Ectodermal cell (in vitro differentiated cells): ENCODE measurements around the gene ADAMTS14.

Experiments used
- H3K27ac ChIP-seq: 2 replicates; pipeline ENCODE4 v1.7.0; 2013; ENCODE audit warnings: mild to moderate bottlenecking, low read depth, low read length; ENCODE audit not compliant: insufficient read depth, poor library complexity, severe bottlenecking
- H3K27me3 ChIP-seq: 2 replicates; pipeline ENCODE4 v1.7.0; 2013; ENCODE audit warnings: mild to moderate bottlenecking, low read length; ENCODE audit not compliant: insufficient read depth, control insufficient read depth, poor library complexity, severe bottlenecking
- H3K36me3 ChIP-seq: one replicate; pipeline ENCODE4 v1.7.0; 2013; ENCODE audit warnings: low read length; ENCODE audit not compliant: control insufficient read depth, insufficient read depth
- H3K4me1 ChIP-seq: one replicate; pipeline ENCODE4 v1.7.0; 2013; ENCODE audit warnings: low read length; ENCODE audit not compliant: control insufficient read depth, insufficient read depth
- H3K4me3 ChIP-seq: 2 replicates; pipeline ENCODE4 v1.7.0; 2013; ENCODE audit warnings: low read depth, low read length, control low read depth; ENCODE audit not compliant: insufficient read depth
- H3K9me3 ChIP-seq: 2 replicates; pipeline ENCODE4 v1.7.0; 2013; ENCODE audit warnings: mild to moderate bottlenecking, low read length, moderate library complexity; ENCODE audit not compliant: control insufficient read depth
- WGBS, 2 experiments: methylation state at CpG; one replicate each; pipeline ENCODE4 v1.1.7; 2013; ENCODE audit warnings: missing lambda C conversion rate in 2 of 2; 5-methylcytosine and 5-hydroxymethylcytosine counted together

Gene ADAMTS14

DNA sequence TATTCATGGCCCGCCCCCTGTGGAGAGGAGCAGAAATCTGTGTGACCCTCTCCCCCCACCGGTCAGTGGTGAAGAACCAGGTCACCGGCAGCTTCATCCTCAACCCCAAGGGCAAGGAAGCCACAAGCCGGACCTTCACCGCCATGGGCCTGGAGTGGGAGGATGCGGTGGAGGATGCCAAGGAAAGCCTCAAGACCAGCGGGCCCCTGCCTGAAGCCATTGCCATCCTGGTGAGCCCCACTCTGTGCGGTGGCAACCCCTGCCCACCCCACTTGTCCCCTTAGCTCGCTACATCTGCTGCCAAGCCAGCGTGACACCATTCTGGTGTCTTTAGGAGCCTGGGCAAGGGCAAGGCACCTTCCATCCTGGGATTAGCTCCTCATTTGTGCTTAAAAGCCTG, 77.5 kb downstream of the ADAMTS14 start:
- no peaks in the 10 kb centered on the region for H3K4me1 ChIP-seq
- H3K27me3 ChIP-seq, result no peaks in the 10 kb centered on the region
- no peaks in the 10 kb centered on the region for H3K36me3 ChIP-seq
- no peak overlapping the region for H3K27ac ChIP-seq
- WGBS, 2 experiments, result 91 to 95% methylated on average over 10 of the region's 10 CpGs
- no peaks in the 10 kb centered on the region for H3K9me3 ChIP-seq
- no peak overlapping the region for H3K4me3 ChIP-seq

- Histone ChIP-seq H3K4me3 (no peak overlapping the region), H3K4me1 (no peaks in the 10 kb centered on the region), H3K9me3 (no peaks in the 10 kb centered on the region), H3K36me3 (no peaks in the 10 kb centered on the region), H3K27me3 (no peaks in the 10 kb centered on the region), H3K27ac (no peak overlapping the region)
- 58 to 61% methylated on average over 3 of the region's 3 CpGs for WGBS, 2 experiments
Observed at GRCh38 chr10:70750156-70750703, 77.9 kb downstream of the ADAMTS14 start.

DNA sequence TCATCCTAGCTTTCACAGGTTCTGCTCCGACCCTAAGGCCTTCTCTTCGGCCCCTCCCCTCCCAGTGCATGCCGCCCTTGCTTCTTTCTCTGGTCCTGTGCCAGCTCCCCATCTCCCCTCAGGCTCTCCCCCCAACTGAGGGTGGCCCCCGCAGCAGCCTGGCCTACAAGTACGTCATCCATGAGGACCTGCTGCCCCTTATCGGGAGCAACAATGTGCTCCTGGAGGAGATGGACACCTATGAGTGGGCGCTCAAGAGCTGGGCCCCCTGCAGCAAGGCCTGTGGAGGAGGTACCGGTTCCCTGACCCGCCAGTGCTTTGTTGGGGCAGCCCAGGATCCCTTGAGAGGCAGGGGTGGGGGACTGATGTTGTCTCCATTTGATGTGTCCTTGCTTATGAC, 79.0 kb downstream of the ADAMTS14 start:
- Histone ChIP-seq H3K9me3 (no peaks in the 10 kb centered on the region), H3K36me3 (no peaks in the 10 kb centered on the region), H3K27ac (no peak overlapping the region), H3K27me3 (no peaks in the 10 kb centered on the region), H3K4me1 (no peaks in the 10 kb centered on the region), H3K4me3 (no peak overlapping the region)
- WGBS, 2 experiments, result 93 to 94% methylated on average over 9 of the region's 9 CpGs

GRCh38 chr10:70751991-70752390, 79.7 kb downstream of the ADAMTS14 start:
- no peaks in the 10 kb centered on the region for H3K36me3 ChIP-seq
- H3K4me3 ChIP-seq, result no peak overlapping the region
- no peaks in the 10 kb centered on the region for H3K9me3 ChIP-seq
- no peaks in the 10 kb centered on the region for H3K4me1 ChIP-seq
- WGBS, 2 experiments, result 94 to 95% methylated on average over 14 of the region's 14 CpGs
- H3K27me3 ChIP-seq, result no peaks in the 10 kb centered on the region
- no peak overlapping the region for H3K27ac ChIP-seq

GRCh38 chr10:70752571-70752970, 80.3 kb downstream of the ADAMTS14 start:
- Histone ChIP-seq H3K27ac (no peak overlapping the region), H3K27me3 (no peaks in the 10 kb centered on the region), H3K9me3 (no peaks in the 10 kb centered on the region), H3K36me3 (no peaks in the 10 kb centered on the region), H3K4me1 (no peaks in the 10 kb centered on the region), H3K4me3 (no peak overlapping the region)
- 93 to 99% methylated on average over 7 of the region's 7 CpGs for WGBS, 2 experiments

DNA sequence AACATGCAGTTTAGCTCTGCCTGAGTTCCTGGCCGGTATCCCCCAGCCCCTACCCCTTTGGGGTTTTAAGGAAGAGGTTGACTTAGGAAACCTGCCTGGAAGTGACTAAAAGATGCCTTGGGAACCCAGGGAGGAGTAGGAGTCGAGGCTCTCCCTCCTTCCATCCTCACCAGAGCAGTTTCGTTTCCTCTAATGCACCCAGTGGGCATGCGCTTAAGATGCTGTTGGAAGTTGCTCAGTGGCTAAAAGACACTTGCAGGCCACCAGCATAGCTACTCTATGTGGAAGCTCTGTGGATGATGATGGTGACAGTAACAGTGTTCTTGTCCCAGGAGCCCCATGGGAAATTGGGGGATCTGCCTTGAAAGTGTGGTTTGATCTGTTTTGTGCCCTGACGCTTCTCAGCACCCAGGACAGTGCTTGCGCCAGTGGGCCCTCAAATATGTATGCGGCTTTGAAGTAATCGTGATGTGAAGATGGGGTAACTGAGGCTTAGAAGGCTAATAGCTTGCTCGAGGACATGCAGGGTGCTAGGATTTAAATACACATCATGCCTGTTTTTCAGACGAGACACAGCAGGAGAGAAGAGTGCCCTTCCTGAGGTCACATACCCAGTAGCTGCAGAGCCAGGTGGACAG, 80.8 kb downstream of the ADAMTS14 start:
- Histone ChIP-seq H3K4me1 (no peaks in the 10 kb centered on the region), H3K27ac (no peak overlapping the region), H3K9me3 (no peaks in the 10 kb centered on the region), H3K4me3 (no peak overlapping the region), H3K36me3 (no peaks in the 10 kb centered on the region), H3K27me3 (no peaks in the 10 kb centered on the region)
- 89 to 94% methylated on average over 10 of the region's 10 CpGs for WGBS, 2 experiments

DNA sequence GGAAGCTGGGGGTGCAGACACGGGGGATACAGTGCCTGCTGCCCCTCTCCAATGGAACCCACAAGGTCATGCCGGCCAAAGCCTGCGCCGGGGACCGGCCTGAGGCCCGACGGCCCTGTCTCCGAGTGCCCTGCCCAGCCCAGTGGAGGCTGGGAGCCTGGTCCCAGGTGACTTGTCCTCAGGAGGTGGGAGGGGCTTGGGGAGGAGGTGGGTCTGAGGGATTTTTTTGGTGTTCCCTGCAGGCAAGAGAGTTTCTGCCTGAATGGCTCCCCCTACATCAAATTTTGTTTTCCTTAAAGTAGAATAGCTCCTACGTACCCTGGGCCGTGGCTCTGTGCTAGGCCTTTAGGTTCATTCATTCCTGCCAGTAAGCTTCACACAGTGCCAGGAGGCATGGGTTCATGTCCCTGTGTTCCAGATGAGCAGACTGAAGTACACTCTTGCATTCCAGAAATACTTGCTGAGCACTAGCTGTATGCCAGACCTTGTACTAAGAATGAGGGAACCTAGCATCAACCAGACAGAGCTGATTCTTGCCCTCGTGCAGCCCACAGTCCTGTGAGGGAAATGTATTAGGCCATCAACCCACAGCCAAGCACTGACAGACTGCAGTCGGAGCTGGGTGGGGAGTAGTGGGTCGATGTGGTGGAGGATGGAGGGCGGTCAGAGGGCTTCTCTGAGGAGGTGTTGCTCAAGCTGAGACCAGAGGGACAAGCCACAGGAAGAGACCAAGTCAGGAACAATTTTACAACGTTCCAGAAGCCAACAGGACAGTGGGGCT, 81.7 kb downstream of the ADAMTS14 start:
- H3K27ac ChIP-seq, result no peak overlapping the region
- H3K36me3 ChIP-seq, result no peaks in the 10 kb centered on the region
- H3K9me3 ChIP-seq, result no peaks in the 10 kb centered on the region
- H3K27me3 ChIP-seq, result no peaks in the 10 kb centered on the region
- WGBS, 2 experiments, result 74% methylated on average over 15 of the region's 15 CpGs
- H3K4me1 ChIP-seq, result no peaks in the 10 kb centered on the region
- no peak overlapping the region for H3K4me3 ChIP-seq

DNA sequence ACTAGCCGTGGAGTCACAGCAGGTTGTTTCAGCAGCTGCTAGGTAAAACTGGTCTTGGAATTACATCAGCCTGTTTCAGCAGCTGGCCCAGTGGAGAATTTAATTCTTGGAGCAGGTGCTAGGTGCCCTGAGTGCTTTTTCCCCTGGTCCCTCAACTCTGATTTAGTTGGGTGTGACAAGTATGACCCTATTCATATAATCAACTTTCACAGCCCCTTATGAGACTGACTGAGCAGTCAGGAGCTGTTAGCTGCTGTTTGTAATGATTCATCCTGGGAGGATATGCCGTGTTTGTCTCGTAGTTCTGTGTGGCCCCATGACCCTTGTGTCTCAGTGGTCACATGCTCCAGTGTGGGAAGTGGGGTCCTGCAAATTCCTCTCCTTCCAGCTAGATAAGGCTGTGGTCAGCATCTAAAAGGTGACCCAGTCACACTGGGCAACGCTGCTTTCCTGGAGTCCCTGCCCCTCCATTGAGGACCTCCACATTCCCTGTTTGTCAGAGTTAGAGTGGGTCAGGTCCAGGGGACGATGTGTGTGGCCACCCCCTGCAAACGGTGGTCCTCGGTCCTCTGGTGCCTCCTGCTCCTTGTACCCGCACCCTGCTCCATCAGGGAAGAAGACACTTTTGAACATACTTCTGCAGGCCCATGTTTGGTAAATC, 84.5 kb downstream of the ADAMTS14 start:
- no peaks in the 10 kb centered on the region for H3K27me3 ChIP-seq
- 92 to 93% methylated on average over 8 of the region's 8 CpGs for WGBS, 2 experiments
- H3K4me3 ChIP-seq, result no peak overlapping the region
- no peaks in the 10 kb centered on the region for H3K9me3 ChIP-seq
- H3K27ac ChIP-seq, result no peak overlapping the region
- peaks cover 5% of the 10 kb centered on the region for H3K4me1 ChIP-seq
- no peaks in the 10 kb centered on the region for H3K36me3 ChIP-seq

DNA sequence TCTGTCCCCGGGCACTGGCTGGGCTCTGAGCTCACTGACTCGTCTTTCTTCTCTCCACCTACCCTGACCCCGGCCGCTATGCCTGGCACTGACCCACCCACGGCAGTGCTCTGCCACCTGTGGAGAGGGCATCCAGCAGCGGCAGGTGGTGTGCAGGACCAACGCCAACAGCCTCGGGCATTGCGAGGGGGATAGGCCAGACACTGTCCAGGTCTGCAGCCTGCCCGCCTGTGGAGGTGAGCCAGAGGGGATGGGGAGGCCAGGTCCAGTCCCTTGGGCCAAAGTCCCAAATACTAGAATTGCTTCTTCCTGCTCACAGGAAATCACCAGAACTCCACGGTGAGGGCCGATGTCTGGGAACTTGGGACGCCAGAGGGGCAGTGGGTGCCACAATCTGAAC, 85.5 kb downstream of the ADAMTS14 start:
- H3K9me3 ChIP-seq, result no peaks in the 10 kb centered on the region
- 86 to 87% methylated on average over 13 of the region's 13 CpGs for WGBS, 2 experiments
- H3K4me1 ChIP-seq, result peaks cover 6% of the 10 kb centered on the region

More for the DNA sequence above, 85.5 kb downstream of the ADAMTS14 start:
- Histone ChIP-seq H3K36me3 (no peaks in the 10 kb centered on the region), H3K4me3 (no peak overlapping the region), H3K27me3 (no peaks in the 10 kb centered on the region), H3K27ac (no peak overlapping the region)
